Tibial artery (tissue), 4 donors: ENCODE measurements around the gene SLC27A1.

Experiments
- DNase-seq, 2 donors: peaks; one replicate each; pipeline ENCODE4 v3.0.0-alpha.2; 2019
- H3K27ac ChIP-seq, 2 donors: fragments of 200-600 bp; sonication (generic) in 1 of 2; 1 replicate in 1 of 2; 2 replicates in 1 of 2; pipeline ENCODE4 v1.5.1; 2018 to 2019; ENCODE audit warnings: mild to moderate bottlenecking in 1 of 2
- H3K27me3 ChIP-seq, 2 donors: fragments of 200-600 bp; sonication (generic) in 1 of 2; one replicate each; pipeline versions ENCODE4 v1.5.1 to v1.6.0; 2016 to 2019
- H3K36me3 ChIP-seq, 3 donors: fragments of 200-600 bp; sonication (generic) in 2 of 3; one replicate each; pipeline ENCODE4 v1.5.1; 2016 to 2019; ENCODE audit warnings: mild to moderate bottlenecking in 2 of 3
- H3K4me1 ChIP-seq, 4 donors: fragments of 200-600 bp; sonication (generic) in 2 of 4; 1 replicate in 3 of 4; 2 replicates in 1 of 4; pipeline ENCODE4 v1.5.1; 2016 to 2019
- H3K4me3 ChIP-seq, 2 donors: fragments of 200-600 bp; sonication (generic) in 1 of 2; 1 replicate in 1 of 2; 2 replicates in 1 of 2; pipeline ENCODE4 v1.5.1; 2018 to 2019; ENCODE audit warnings: mild to moderate bottlenecking in 2 of 2
- H3K9me3 ChIP-seq, 3 donors: fragments of 200-600 bp; sonication (generic) in 1 of 3; one replicate each; pipeline ENCODE4 v1.5.1; 2016 to 2019
- CTCF ChIP-seq, 2 experiments: fragments of 200-600 bp in 1 of 2; fragments of 450-650 bp in 1 of 2; IDR thresholded peaks; one replicate each; pipeline ENCODE4 v1.5.1; 2017 to 2019; ENCODE audit warnings: antibody characterized with exemption in 2 of 2, mild to moderate bottlenecking in 1 of 2, moderate library complexity in 1 of 2
- intact Hi-C: fragments of 100-400 bp; cut with DNase I; formaldehyde crosslinking; loops from one replicate; pipeline ENCODE4 v1.15.0; 2023; ENCODE audit warnings: low total_unique reads

The SLC27A1 gene

DNA sequence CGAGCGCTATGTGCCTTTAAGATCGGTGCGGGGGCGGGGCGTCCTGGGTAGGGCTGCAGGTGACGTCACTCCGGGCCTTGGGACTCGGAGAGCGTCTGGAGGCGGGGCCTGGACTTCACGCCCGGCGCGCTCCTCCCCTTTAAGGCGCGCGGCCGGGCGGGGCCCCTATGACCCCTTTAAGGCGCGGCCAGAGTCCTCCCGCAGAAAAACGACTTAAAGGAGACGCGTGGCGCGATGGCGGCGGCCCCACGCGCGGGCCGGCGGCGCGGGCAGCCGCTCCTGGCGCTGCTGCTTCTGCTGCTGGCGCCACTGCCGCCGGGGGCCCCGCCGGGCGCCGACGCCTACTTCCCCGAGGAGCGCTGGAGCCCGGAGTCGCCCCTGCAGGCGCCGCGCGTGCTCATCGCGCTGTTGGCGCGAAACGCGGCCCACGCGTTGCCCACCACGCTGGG, 85.2 kb downstream of the SLC27A1 start, which contains the start of gene COLGALT1:
COLGALT1 (plus strand) TSS at position 170 of the 449 bp plus-strand sequence; CDS start at position 235, 65 bp downstream.
- Histone ChIP-seq H3K4me3 (peak within 1 kb of the TSS; percentile 75 to 80), H3K9me3 (no peaks in the 10 kb centered on the region), H3K27ac (peak within 1 kb of the TSS; percentile 75 to 76), H3K36me3 (peaks cover 15 to 22% (median 21%) of the 10 kb centered on the region in 3 donors), H3K27me3 (no peaks in the 10 kb centered on the region), H3K4me1 (peaks cover 0 to 26% (median 16%) of the 10 kb centered on the region in 4 donors)
- peak; percentile 99 to 100 for DNase-seq
- intact Hi-C loops, result loop anchor here (5.0 kb wide), 1 partner anchor 43 kb away; the partner anchor contains the start of gene PGLS
- no peak for TF ChIP-seq CTCF (IDR thresholded peaks at IDR 0.05)
